ENCODE measurements around the gene MPI. TPM values are rescaled to one million over a fixed set of nuclear protein-coding genes. Genes with fewer than 3 reads are reported as not detected.

MPI gene, protein sequence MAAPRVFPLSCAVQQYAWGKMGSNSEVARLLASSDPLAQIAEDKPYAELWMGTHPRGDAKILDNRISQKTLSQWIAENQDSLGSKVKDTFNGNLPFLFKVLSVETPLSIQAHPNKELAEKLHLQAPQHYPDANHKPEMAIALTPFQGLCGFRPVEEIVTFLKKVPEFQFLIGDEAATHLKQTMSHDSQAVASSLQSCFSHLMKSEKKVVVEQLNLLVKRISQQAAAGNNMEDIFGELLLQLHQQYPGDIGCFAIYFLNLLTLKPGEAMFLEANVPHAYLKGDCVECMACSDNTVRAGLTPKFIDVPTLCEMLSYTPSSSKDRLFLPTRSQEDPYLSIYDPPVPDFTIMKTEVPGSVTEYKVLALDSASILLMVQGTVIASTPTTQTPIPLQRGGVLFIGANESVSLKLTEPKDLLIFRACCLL
- total RNA-seq (10 to 100 TPM; 42.6 to 55.6 (median 48.6) TPM), polyA plus RNA-seq (10 to 100 TPM; 28.8 to 42.4 TPM)
- long read RNA-seq, donor 1, full-length matches to known transcripts, result 114 of 150 reads
- long read RNA-seq, donor 1, partial matches to known transcripts, result 19 of 150 reads
- long read RNA-seq, donor 1, other reads (novel, unspliced or antisense), result 17 of 150 reads
- long read RNA-seq, donor 2, full-length matches to known transcripts, result 14 of 19 reads
- long read RNA-seq, donor 2, partial matches to known transcripts, result 5 of 19 reads
- long read RNA-seq, donor 2, other reads (novel, unspliced or antisense), result 0 of 19 reads
- long read RNA-seq, donor 3, full-length matches to known transcripts, result 39 of 53 reads
- long read RNA-seq, donor 3, partial matches to known transcripts, result 5 of 53 reads
- long read RNA-seq, donor 3, other reads (novel, unspliced or antisense), result 9 of 53 reads

GRCh38 chr15:74889883-74890664, at the start of gene MPI:
MPI (plus strand) TSS chr15:74890042; CDS start chr15:74890074, 32 bp downstream.
- no peaks in the 10 kb centered on the region for H3K36me3 ChIP-seq
- no peaks in the 10 kb centered on the region for H3K9me3 ChIP-seq
- intact Hi-C loops (cut with DNase I), result no loop called here
- 0 to 1% (median 1%) methylated on average over 42 to 47 of the region's 47 CpGs for WGBS, 3 donors
- H3K27ac ChIP-seq, result peak within 1 kb of the TSS; percentile 31 to 80
- peak within 1 kb of the TSS; percentile 96 for H3K4me3 ChIP-seq
- TF ChIP-seq POLR2A (IDR thresholded peaks at IDR 0.05), result peak; percentile 57
- TF ChIP-seq CTCF (IDR thresholded peaks at IDR 0.05), result peak in 1 of 3 donors; percentile 32
- no peak for TF ChIP-seq EP300 (IDR thresholded peaks at IDR 0.05)
- H3K27me3 ChIP-seq, result no peaks in the 10 kb centered on the region
- H3K4me1 ChIP-seq (ENCODE audit: insufficient read depth), result peaks cover 12% of the 10 kb centered on the region
- peak; percentile 77 to 89 (median 84) for DNase-seq

- intact Hi-C loops (cut with DNase I), result loop anchor here in 2 of 4 donors (5.0 to 10.0 kb wide), 2 partner anchors 59 to 64 kb away; partner anchors contain the start of genes CSK (in 1 of the 2) and FAM219B (in 1 of the 2)
Observed at GRCh38 chr15:74840851-74841775, 48.7 kb upstream of the MPI start.

GRCh38 chr15:74841891-74842373, 47.9 kb upstream of the MPI start:
- Histone ChIP-seq H3K36me3 (no peaks in the 10 kb centered on the region), H3K27me3 (no peaks in the 10 kb centered on the region), H3K4me1 (ENCODE audit: insufficient read depth) (peaks cover 4% of the 10 kb centered on the region), H3K27ac (no peak overlapping the region), H3K4me3 (peak overlapping the region; percentile 57), H3K9me3 (no peaks in the 10 kb centered on the region)
- TF ChIP-seq POLR2A (IDR thresholded peaks at IDR 0.05) (no peak), EP300 (IDR thresholded peaks at IDR 0.05) (no peak), CTCF (IDR thresholded peaks at IDR 0.05) (no peak)
- intact Hi-C loops (cut with DNase I), result loop anchor here in 2 of 4 donors (5.0 to 10.0 kb wide), 2 partner anchors 60 to 63 kb away; partner anchors contain the start of genes CSK (in 1 of the 2) and FAM219B (in 1 of the 2)
- peak in 3 of 5 donors; percentile 35 to 48 (median 45) for DNase-seq
- WGBS, 3 donors, result 68 to 78% (median 71%) methylated on average over 14 of the region's 14 CpGs

More at GRCh38 chr15:74840851-74841775, 48.7 kb upstream of the MPI start:
- H3K27me3 ChIP-seq, result no peaks in the 10 kb centered on the region
- no peak for DNase-seq
- TF ChIP-seq POLR2A (IDR thresholded peaks at IDR 0.05) (no peak), EP300 (IDR thresholded peaks at IDR 0.05) (no peak), CTCF (IDR thresholded peaks at IDR 0.05) (no peak)
- H3K9me3 ChIP-seq, result no peaks in the 10 kb centered on the region
- no peak overlapping the region for H3K4me3 ChIP-seq
- no peak overlapping the region for H3K27ac ChIP-seq
- peaks cover 4% of the 10 kb centered on the region for H3K4me1 ChIP-seq (ENCODE audit: insufficient read depth)
- WGBS, 3 donors, result 82 to 91% (median 88%) methylated on average over 9 of the region's 9 CpGs
- no peaks in the 10 kb centered on the region for H3K36me3 ChIP-seq
